ENCODE results near the gene MPZL2. TPM values are rescaled to one million over a fixed set of nuclear protein-coding genes. Genes with fewer than 3 reads are reported as not detected.

The MPZL2 gene
- total RNA-seq, 4 donors from 2014 or later = 249 to 491 (median 352) TPM

- peak in 1 of 4 donors; percentile 14 for TF ChIP-seq POLR2A (IDR thresholded peaks at IDR 0.05)
- TF ChIP-seq CTCF (IDR thresholded peaks at IDR 0.05) = no peak
- no peaks in the 10 kb centered on the region for H3K36me3 ChIP-seq
- WGBS, 2 donors = 63 to 72% methylated on average over 7 to 8 of the region's 8 CpGs
- H3K9me3 ChIP-seq = no peaks in the 10 kb centered on the region
- no peak for DNase-seq
- H3K27ac ChIP-seq = peak within 1 kb of the TSS; percentile 20 to 58 (median 40)
- intact Hi-C loops (cut with DNase I) = loop anchor here (10.0 kb wide), 1 partner anchor 190 kb away; no protein-coding TSS in a partner anchor
- H3K4me3 ChIP-seq = peak within 1 kb of the TSS in 3 of 4 donors; percentile 22 to 33 (median 31)
- no peaks in the 10 kb centered on the region for H3K4me1 ChIP-seq
- H3K27me3 ChIP-seq = peaks cover 0 to 16% (median 0%) of the 10 kb centered on the region in 4 donors
Observed at GRCh38 chr11:118304568-118305248, 40.6 kb upstream of the MPZL2 start, which contains the start of gene CD3E. Gene CD3E, plus strand, starts transcription at chr11:118304730. Its CDS starts 223 bp downstream, at chr11:118304953.

GRCh38 chr11:118304227-118304567, 40.1 kb upstream of the MPZL2 start:
- Histone ChIP-seq H3K9me3 (no peaks in the 10 kb centered on the region), H3K4me1 (no peaks in the 10 kb centered on the region), H3K27me3 (peaks cover 0 to 16% (median 0%) of the 10 kb centered on the region in 4 donors), H3K36me3 (no peaks in the 10 kb centered on the region), H3K27ac (peak overlapping the region in 3 of 4 donors; percentile 20 to 58 (median 38)), H3K4me3 (no peak overlapping the region)
- 64 to 81% methylated on average over 1 of the region's 1 CpG for WGBS, 2 donors
- intact Hi-C loops (cut with DNase I) = loop anchor here (10.0 kb wide), 1 partner anchor 191 kb away; no protein-coding TSS in a partner anchor
- no peak for TF ChIP-seq CTCF (IDR thresholded peaks at IDR 0.05)
- no peak for TF ChIP-seq POLR2A (IDR thresholded peaks at IDR 0.05)
- DNase-seq = no peak

GRCh38 chr11:118301600-118302195, 37.6 kb upstream of the MPZL2 start:
- H3K27ac ChIP-seq = no peak overlapping the region
- H3K27me3 ChIP-seq = peaks cover 0 to 16% (median 0%) of the 10 kb centered on the region in 4 donors
- no peaks in the 10 kb centered on the region for H3K4me1 ChIP-seq
- DNase-seq = no peak
- intact Hi-C loops (cut with DNase I) = loop anchor here (10.0 kb wide), 1 partner anchor 193 kb away; no protein-coding TSS in a partner anchor
- no peak overlapping the region for H3K4me3 ChIP-seq
- no peaks in the 10 kb centered on the region for H3K9me3 ChIP-seq
- H3K36me3 ChIP-seq = no peaks in the 10 kb centered on the region
- TF ChIP-seq POLR2A (IDR thresholded peaks at IDR 0.05) = no peak
- no peak for TF ChIP-seq CTCF (IDR thresholded peaks at IDR 0.05)
- WGBS, 2 donors = 71 to 80% methylated on average over 6 to 8 of the region's 8 CpGs

- DNase-seq = no peak
- peaks cover 0 to 15% (median 4%) of the 10 kb centered on the region in 3 donors for H3K4me1 ChIP-seq
- WGBS, 2 donors = 22 to 51% methylated on average over 3 of the region's 3 CpGs
- H3K36me3 ChIP-seq = no peaks in the 10 kb centered on the region
- TF ChIP-seq POLR2A (IDR thresholded peaks at IDR 0.05) (no peak), CTCF (IDR thresholded peaks at IDR 0.05) (peak; percentile 51 to 85 (median 66))
- H3K27me3 ChIP-seq = no peaks in the 10 kb centered on the region
- H3K4me3 ChIP-seq = no peak overlapping the region
- no peaks in the 10 kb centered on the region for H3K9me3 ChIP-seq
- no peak overlapping the region for H3K27ac ChIP-seq
- intact Hi-C loops (cut with DNase I) = no loop called here
Observed at GRCh38 chr11:118295815-118296454, 31.8 kb upstream of the MPZL2 start.

GRCh38 chr11:118295199-118295598, 31.1 kb upstream of the MPZL2 start:
- intact Hi-C loops (cut with DNase I) = no loop called here
- no peak overlapping the region for H3K4me3 ChIP-seq
- no peaks in the 10 kb centered on the region for H3K9me3 ChIP-seq
- no peaks in the 10 kb centered on the region for H3K36me3 ChIP-seq
- TF ChIP-seq CTCF (IDR thresholded peaks at IDR 0.05) = no peak
- no peak for TF ChIP-seq POLR2A (IDR thresholded peaks at IDR 0.05)
- whole genome bisulfite sequencing, 2 donors = 83 to 84% methylated on average over 5 of the region's 5 CpGs
- no peaks in the 10 kb centered on the region for H3K27me3 ChIP-seq
- H3K27ac ChIP-seq = no peak overlapping the region
- H3K4me1 ChIP-seq = peaks cover 0 to 19% (median 4%) of the 10 kb centered on the region in 3 donors
- DNase-seq = no peak

All from esophagus squamous epithelium (tissue), 5 donors.